CD4-positive, alpha-beta T cell (primary cell): Measurements from ENCODE around the gene SRPK1. TPM values are rescaled to one million over a fixed set of nuclear protein-coding genes. Genes with fewer than 3 reads are reported as not detected.

Experiments
- ATAC-seq: fragments of 200-7000 bp; cut with Tn5 transposase; one replicate; pipeline ENCODE4 v1.10.0; 2022; ENCODE audit warnings: mild to moderate bottlenecking; ENCODE audit not compliant: poor library complexity
- CTCF ChIA-PET: fragments of 350-600 bp; sonication (Branson Sonifier 250); formaldehyde crosslinking; loops from one replicate; lab custom pipeline; 2021; ENCODE audit warnings: antibody characterized with exemption, inconsistent platforms; lab: Charles Lee
- POLR2A ChIA-PET: fragments of 350-600 bp; sonication (Branson Sonifier 250); formaldehyde crosslinking; loops from one replicate; lab custom pipeline; 2021; ENCODE audit warnings: antibody characterized with exemption, inconsistent platforms; lab: Charles Lee
- DNase-seq, 14 experiments: peaks; one replicate each; pipeline ENCODE4 v3.0.0-alpha.2; 2013 to 2020; ENCODE audit warnings: mixed read lengths in 2 of 14
- H3K27ac ChIP-seq, 2 donors: one replicate each; pipeline versions ENCODE4 v1.5.1 to v1.7.0; 2013; ENCODE audit warnings: low read length in 2 of 2, low read depth in 1 of 2, mild to moderate bottlenecking in 1 of 2
- H3K27me3 ChIP-seq, 2 experiments: 1 replicate in 1 of 2; 2 replicates in 1 of 2; pipeline versions ENCODE4 v1.6.1 to v1.7.0; 2013; ENCODE audit warnings: low read length in 2 of 2, control low read depth in 1 of 2, mild to moderate bottlenecking in 1 of 2, moderate library complexity in 1 of 2; ENCODE audit not compliant: insufficient read depth in 2 of 2, control insufficient read depth in 1 of 2
- H3K36me3 ChIP-seq: one replicate; pipeline ENCODE4 v1.6.1; 2013; ENCODE audit warnings: low read length, control low read depth; ENCODE audit not compliant: insufficient read depth
- H3K4me1 ChIP-seq: one replicate; pipeline ENCODE4 v1.6.1; 2013; ENCODE audit warnings: low read length, control low read depth; ENCODE audit not compliant: insufficient read depth
- H3K4me3 ChIP-seq: one replicate; pipeline ENCODE4 v1.5.1; 2013; ENCODE audit warnings: mild to moderate bottlenecking, low read length, moderate library complexity
- H3K9me3 ChIP-seq, 2 experiments: 1 replicate in 1 of 2; 2 replicates in 1 of 2; pipeline versions ENCODE4 v1.6.1 to v1.7.0; 2013; ENCODE audit warnings: low read length in 2 of 2, mild to moderate bottlenecking in 2 of 2, control low read depth in 1 of 2, moderate library complexity in 1 of 2; ENCODE audit not compliant: control insufficient read depth in 1 of 2, insufficient read depth in 1 of 2
- H3K27ac Mint-ChIP-seq: one replicate; pipeline ENCODE4 v1.8.0; 2020; ENCODE audit warnings: mixed read lengths
- H3K27me3 Mint-ChIP-seq: one replicate; pipeline ENCODE4 v1.8.0; 2021; ENCODE audit warnings: mixed read lengths
- H3K36me3 Mint-ChIP-seq: one replicate; pipeline ENCODE4 v1.8.0; 2021; ENCODE audit warnings: low read depth, mixed read lengths
- H3K4me1 Mint-ChIP-seq: one replicate; pipeline ENCODE4 v1.8.0; 2021; ENCODE audit warnings: low read depth, mixed read lengths
- H3K4me3 Mint-ChIP-seq: one replicate; pipeline ENCODE4 v1.8.0; 2020; ENCODE audit warnings: mild to moderate bottlenecking, mixed read lengths
- H3K9me3 Mint-ChIP-seq: one replicate; pipeline ENCODE4 v1.8.0; 2020; ENCODE audit warnings: mixed read lengths
- CTCF ChIP-seq: fragments of 200-600 bp; IDR thresholded peaks from one replicate; pipeline ENCODE4 v1.8.0; 2022; ENCODE audit warnings: antibody characterized with exemption, mild to moderate bottlenecking
- intact Hi-C, 2 experiments: fragments of 100-400 bp; cut with DNase I in 1 of 2; cut with micrococcal nuclease in 1 of 2; formaldehyde crosslinking; loops; one replicate each; pipeline versions ENCODE4 v1.15.1 to v1.9.0; 2023 to 2025; cut with DNase I, micrococcal nuclease
- total RNA-seq, 174 experiments: library from RNA in 2 of 174; stranded (reverse) in 2 of 174; gene quantifications; one replicate each; pipeline ENCODE4 v1.2.3 and lab custom pipeline; 2021 to 2026

The SRPK1 gene
- total RNA-seq, 2 experiments from 2014 or later, result 23.0 to 29.1 TPM

DNA sequence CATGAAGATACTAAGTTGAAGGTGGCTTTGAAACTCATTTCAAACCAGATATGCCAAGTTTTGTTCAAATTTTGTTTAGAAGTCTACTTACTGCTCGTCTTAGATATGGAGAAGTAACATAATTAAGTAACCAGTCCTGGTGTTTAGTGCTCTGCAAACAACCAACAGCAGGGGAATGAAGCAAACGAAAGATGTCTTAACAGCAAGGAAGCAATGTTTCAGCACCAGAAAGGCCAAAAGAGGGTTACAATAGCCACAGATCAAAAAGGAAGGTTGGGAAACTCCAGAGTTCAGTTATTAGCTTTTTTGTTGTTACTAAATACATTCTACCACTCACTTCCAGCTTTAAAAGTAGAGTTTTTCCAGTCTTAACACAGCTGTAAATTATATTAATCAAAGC, 70.7 kb downstream of the SRPK1 start:
- no peak overlapping the region for H3K4me3 ChIP-seq
- Mint-ChIP-seq H3K4me1 (no peaks in the 10 kb centered on the region), H3K27me3 (no peaks in the 10 kb centered on the region), H3K4me3 (no peak overlapping the region), H3K27ac (no peak overlapping the region), H3K36me3 (peaks cover 85% of the 10 kb centered on the region), H3K9me3 (no peaks in the 10 kb centered on the region)
- H3K27ac ChIP-seq, result no peak overlapping the region
- peaks cover 39% of the 10 kb centered on the region for H3K36me3 ChIP-seq
- no peak for TF ChIP-seq CTCF
- no peaks in the 10 kb centered on the region for H3K27me3 ChIP-seq
- intact Hi-C loops, result no loop called here
- CTCF ChIA-PET, result no interaction called here
- H3K4me1 ChIP-seq, result no peaks in the 10 kb centered on the region
- no peak for DNase-seq
- H3K9me3 ChIP-seq, result peaks cover 0 to 3% of the 10 kb centered on the region in 2 experiments
- ATAC-seq, result no peak
- POLR2A ChIA-PET, result no interaction called here

DNA sequence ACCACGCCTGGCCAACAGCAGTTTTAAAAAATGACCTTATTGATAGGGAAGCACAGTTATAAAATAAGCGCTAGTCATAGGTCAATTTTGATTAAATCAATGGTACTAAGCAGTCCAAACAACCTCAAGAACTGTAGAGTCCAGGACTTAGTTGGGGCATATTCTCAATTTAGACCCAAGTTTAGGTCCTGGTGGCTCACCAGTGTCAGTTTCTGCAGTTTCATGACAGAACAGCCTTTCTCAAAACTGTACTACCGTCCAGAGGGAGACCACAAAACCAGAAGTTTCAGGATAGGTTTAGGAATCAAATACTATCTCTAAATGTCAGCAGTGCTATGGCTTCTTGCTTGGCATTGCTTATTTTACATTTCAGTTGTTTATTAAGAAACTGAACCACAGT, 76.6 kb downstream of the SRPK1 start:
- no peak for DNase-seq
- H3K27ac ChIP-seq, result no peak overlapping the region
- H3K27ac Mint-ChIP-seq, result no peak overlapping the region
- no peak for ATAC-seq
- CTCF ChIA-PET, result no interaction called here
- H3K4me1 Mint-ChIP-seq, result no peaks in the 10 kb centered on the region
- no peaks in the 10 kb centered on the region for H3K4me1 ChIP-seq
- no peak overlapping the region for H3K4me3 Mint-ChIP-seq
- H3K36me3 ChIP-seq, result peaks cover 30% of the 10 kb centered on the region
- peaks cover 0 to 3% of the 10 kb centered on the region in 2 experiments for H3K9me3 ChIP-seq
- intact Hi-C loops, result no loop called here
- H3K27me3 Mint-ChIP-seq, result no peaks in the 10 kb centered on the region
- no peak for TF ChIP-seq CTCF
- POLR2A ChIA-PET, result no interaction called here
- H3K4me3 ChIP-seq, result no peak overlapping the region
- H3K9me3 Mint-ChIP-seq, result no peaks in the 10 kb centered on the region
- H3K27me3 ChIP-seq, result no peaks in the 10 kb centered on the region
- peaks cover 76% of the 10 kb centered on the region for H3K36me3 Mint-ChIP-seq

DNA sequence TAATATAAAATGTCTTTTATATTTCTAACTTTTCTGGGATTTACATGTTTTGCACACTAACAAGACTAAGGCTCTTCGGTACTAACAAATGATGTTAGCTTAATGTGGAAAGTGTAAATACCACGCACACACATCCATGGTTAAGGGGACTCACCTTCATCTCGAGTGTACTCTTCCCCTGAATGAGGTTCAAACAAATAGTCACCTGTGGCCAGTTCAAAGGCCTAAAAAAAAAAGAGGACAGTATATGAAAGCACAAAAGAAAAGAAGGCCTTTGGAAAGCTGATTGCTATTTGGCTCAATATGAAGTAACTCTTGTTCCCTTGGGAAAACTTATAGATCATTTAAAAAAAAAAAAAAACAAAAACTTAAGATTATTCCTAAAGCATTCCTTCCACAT, 78.5 kb downstream of the SRPK1 start:
- POLR2A ChIA-PET, result no interaction called here
- Mint-ChIP-seq H3K9me3 (no peaks in the 10 kb centered on the region), H3K36me3 (peaks cover 73% of the 10 kb centered on the region), H3K4me1 (no peaks in the 10 kb centered on the region), H3K4me3 (no peak overlapping the region), H3K27ac (no peak overlapping the region), H3K27me3 (no peaks in the 10 kb centered on the region)
- no peaks in the 10 kb centered on the region for H3K4me1 ChIP-seq
- CTCF ChIA-PET, result no interaction called here
- DNase-seq (no peak), ATAC-seq (no peak)
- H3K27ac ChIP-seq, result no peak overlapping the region
- no peak overlapping the region for H3K4me3 ChIP-seq
- no peak for TF ChIP-seq CTCF
- peaks cover 36% of the 10 kb centered on the region for H3K36me3 ChIP-seq
- no peaks in the 10 kb centered on the region for H3K9me3 ChIP-seq
- H3K27me3 ChIP-seq, result no peaks in the 10 kb centered on the region
- intact Hi-C loops, result no loop called here
